ENCODE results near the gene ARMH3.

ARMH3 gene

DNA sequence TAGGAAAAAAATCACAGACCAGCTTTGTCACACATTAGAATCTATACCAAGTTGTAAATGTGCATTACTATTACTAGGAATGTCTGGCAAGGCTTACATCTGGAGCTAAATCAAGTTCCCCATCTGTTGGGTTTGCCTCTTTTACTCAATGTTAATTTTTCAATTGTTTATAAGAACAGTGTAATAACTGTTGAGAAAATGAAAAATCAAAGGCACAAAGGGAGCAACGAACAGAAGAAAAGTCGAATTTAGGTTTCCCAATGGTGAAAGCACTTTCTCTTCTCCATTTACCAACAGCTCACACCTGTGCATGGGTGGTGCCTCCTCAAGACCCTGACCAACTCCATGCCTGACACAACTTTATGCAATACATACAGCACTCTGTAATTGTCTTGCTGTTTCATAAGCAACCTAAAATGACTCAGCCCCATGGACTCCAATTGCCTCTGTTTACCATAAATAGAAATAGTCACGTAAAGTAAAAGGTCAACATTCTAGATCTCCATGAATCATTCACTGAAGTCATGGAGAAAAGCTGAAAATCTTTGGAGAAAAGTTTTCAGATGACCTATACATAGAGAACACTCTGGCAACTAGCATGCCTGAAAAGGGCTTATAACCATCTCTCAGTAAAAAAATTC lies 116.8 kb downstream of the ARMH3 start:
- no peak for DNase-seq (ENCODE audit: low read depth in 3 of 3)

DNA sequence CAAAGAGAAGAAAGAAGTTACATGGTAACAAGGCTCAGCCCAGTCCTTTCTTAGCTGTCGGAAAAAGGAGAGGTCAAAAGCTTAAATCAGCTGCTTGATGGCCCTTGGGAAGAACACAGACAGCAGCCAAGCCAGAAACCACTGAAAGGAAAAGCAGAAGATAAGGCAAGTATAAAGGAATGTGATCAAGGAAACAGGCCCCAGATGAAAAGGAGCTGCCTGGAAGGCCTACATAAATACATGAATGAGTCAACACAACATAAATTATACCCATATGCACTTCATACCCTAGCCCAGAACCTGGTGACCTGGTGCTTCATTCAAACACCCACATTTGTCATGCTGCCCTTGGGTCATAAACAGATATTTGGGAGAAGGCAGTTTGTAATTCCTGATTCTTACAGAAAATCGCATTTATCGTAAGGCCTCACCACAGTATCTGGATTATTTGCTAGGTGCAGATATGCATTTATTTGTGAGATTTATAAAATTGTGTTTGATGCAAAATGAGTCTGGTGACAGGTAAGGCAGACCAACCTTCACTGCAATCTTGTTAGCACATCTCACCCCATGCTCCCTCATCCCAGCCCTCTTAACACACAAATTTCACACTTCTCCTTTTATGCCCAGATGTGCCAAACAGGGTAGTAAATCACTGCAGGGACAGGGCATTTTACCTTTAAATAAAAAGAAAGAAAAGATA lies 117.5 kb downstream of the ARMH3 start:
- no peak for DNase-seq (ENCODE audit: low read depth in 3 of 3)

DNA sequence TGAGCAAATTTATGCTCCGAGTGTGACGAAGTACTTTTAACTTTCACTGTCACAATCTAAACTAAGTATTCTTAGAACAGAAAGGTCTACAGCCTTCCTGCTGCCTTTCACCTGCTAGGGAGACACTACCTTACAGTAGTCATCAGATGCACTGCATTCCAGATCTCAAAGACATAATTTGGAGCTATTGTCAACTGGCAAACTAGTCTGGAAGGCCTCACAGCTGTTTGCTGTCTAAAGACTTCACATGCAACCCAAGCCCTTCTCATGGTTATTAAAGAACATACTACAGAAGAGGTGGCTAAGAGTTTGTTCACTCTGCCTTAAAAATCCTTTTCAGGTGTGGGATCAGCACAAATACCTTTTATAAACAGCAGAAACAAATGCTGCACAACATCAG lies 120.5 kb downstream of the ARMH3 start:
- DNase-seq (ENCODE audit: low read depth in 3 of 3), result no peak

DNA sequence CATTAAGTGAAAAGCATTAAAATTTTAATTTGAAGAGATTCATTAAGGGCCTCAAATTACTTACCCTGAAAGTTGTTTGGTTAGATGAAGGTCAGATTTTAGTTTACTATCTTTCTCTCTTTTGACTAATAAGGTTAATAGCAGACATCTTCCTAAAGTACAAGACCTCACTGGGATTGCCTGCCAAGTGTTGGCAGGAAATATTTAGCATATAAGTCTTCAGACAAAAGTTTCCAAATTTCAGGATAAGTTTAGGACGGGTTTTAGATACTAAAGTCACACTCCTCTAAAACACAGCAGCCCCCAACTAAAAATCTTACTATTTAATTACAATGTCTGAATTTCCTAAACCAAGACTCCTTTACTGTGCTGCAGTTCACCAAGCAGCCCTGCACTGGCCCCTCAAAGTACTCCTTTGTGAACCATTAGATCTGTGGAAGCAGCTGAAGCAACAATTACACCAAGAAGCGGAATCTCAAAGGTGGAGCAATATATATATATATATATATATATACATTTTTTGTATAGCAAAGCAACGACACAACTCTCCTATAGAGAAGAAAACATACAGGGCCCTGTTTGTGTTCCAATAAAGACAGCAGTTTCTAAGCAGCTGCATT lies 121.2 kb downstream of the ARMH3 start:
- DNase-seq (ENCODE audit: low read depth in 3 of 3), result no peak

DNA sequence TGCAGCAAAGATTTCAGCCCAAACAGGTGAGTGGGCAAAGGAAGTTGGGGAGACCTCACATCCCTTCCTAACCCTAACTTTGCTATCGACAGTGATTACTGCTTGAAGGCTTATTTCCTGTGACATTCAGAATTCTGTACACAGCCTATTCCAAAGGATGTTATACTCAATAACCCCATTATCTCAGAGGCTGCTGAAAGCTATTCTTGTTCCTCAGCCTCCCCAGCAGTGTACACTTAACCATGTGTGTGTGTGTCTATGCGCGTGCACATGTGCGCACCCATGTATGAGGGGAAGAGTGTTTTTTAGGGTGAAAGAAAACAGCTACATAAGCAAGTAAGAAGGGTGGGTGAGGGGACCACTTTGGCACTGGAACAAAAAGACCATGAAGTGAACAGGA lies 122.0 kb downstream of the ARMH3 start:
- no peak for DNase-seq (ENCODE audit: low read depth in 3 of 3)

DNA sequence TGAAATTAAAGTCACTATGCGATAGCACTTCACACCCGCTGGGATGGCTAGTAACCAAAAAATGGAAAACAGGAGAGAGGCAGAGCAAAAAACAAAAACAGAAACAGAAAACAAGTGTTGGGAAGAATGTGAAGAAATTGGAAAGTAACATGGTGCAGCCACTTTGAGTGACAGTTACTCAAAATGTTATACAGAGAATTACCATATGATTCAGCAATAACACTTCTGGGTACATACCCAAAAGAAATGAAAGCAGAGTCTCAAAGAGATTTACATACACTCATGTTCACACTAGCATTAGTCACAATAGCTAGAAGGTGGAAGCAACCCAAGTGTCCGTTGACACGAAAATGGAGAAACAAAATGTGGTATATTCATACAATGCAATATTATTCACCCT lies 123.8 kb downstream of the ARMH3 start:
- DNase-seq (ENCODE audit: low read depth in 3 of 3), result no peak

DNA sequence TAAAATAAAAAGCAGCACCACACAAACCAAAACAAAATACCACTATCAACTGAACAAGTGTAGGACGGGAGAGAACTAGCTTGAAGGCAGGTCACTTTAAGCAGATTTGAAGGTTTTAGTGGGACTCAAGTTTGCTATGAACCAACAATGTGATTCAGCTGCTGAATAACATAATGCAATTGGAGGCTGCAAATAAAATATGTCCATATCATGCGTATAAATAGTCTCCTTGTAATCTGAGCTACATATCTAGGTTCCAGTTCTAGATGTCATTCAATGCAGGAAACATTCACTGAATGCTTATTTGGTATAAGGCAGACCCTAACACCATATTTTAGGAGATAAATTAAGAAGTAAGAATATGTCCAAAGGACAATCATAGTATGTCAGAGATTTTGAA lies 130.9 kb downstream of the ARMH3 start:
- DNase-seq (ENCODE audit: low read depth in 3 of 3), result no peak

DNA sequence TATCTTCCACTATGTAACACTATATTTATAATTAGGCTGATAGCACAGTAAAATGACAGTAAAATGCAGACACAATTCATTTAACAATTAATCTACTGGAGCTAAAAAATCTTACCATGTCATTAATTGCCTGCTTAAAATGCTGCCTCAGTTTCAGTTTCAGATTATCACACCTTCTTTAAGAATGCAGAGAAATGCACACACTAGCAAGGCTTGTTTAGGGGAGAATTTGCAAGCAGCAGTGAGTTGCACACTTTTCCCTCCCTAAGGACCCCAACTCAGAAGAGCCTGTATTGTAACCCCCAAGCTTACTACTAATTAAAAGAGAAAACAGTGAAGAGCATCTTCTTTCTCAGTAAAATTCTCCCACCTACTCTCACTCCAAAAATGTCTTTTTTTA lies 132.7 kb downstream of the ARMH3 start:
- DNase-seq (ENCODE audit: low read depth in 3 of 3), result no peak

DNA sequence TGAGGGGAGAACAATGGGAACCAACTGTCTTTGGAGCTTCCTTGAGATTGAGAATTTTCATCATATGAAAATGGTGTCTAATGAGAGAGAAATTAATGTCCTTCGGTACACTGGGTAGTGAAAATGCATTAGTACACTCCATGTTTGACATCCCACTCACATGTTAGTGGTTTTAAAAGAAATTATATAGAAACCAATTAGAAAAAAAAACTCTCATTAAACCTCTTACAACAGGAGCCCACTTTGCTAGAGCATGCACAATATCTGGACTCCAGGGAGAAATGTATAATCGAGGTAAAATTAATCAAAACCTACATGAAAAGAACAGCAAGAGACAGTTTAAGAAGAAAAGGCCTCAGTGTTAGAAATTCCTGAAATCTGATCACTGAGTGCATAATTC lies 133.1 kb downstream of the ARMH3 start:
- no peak for DNase-seq (ENCODE audit: low read depth in 3 of 3)

DNA sequence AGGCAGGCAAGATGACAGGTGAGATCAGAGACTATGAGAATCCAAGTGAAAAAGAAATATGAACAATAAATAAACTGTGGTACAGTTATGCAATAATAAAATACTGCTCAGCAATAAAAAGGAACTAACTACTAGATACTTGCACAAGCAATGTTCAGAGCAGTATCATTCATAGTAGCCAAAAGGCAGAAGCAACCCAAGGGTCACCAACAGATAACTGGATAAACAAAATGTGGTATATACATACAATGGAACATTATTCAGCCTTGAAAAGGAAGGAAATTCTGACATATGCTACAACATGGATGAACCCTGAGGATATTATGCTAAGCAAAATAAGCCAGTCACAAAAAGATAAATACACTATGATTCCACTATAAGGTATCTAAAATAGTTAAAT lies 135.4 kb downstream of the ARMH3 start:
- DNase-seq (ENCODE audit: low read depth in 3 of 3), result no peak

DNA sequence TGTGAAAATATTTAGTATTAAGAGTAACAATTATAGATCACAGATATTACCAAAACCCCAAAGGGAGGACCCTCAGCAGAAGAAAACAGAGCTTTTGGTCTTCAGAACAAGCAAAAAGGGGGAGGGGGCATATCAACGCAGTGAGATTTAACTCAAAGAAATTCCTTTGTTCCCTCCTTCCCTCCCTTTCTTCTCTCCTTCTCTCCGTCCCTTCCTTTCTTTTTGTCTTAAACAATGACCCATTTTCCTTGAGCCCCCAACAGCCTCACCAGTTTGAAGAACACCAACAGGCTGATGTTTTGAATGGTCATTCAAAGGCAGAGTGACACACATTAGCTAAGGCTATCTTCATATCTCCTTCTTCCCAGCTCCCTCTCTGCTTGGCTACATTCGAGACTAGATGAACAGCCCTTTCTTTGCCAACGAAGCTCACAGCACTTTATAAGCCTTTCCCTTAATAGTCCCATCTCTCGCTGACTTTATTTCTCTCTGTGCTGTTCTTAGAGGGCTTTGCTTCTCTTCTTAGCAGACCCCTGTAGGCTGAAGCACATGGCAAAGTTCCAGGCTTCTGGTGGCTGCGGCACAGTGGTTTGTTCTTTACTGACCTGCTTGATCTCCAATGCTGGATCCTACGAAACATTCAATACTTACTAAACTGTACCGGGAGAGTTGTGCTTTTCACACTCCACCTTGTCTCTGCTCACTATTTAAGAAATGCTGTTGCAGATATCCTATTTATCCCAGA lies 136.8 kb downstream of the ARMH3 start:
- DNase-seq (ENCODE audit: low read depth in 3 of 3), result no peak

DNA sequence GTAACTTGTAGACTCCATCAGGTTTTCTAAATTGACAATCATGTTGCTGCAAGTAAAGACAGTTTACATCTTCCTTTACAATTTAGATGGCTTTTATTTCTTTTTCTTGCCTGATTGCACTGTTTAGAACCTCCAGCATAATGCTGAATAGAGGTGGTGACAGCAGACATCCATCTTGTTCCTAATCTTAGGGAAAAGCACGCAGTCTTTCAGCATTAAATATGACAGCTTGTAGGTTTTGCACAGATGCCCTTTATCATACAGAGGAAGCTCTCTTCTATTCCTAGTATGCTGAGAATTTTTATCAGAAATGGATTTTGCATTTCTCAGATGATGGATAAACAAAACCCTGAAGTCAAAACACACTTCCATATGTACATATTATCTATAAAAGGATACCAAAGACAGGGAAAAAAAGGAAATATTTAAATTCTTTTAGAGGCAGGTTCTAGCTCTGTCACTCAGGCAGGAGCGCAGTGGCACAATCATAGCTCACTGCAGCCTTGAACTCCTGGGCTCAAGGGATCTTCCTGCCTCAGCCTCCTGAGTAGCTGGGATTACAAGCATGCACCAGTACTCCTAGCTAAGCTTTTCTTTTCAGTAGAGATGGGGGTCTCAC lies 143.3 kb downstream of the ARMH3 start:
- DNase-seq (ENCODE audit: low read depth in 3 of 3), result no peak

DNA sequence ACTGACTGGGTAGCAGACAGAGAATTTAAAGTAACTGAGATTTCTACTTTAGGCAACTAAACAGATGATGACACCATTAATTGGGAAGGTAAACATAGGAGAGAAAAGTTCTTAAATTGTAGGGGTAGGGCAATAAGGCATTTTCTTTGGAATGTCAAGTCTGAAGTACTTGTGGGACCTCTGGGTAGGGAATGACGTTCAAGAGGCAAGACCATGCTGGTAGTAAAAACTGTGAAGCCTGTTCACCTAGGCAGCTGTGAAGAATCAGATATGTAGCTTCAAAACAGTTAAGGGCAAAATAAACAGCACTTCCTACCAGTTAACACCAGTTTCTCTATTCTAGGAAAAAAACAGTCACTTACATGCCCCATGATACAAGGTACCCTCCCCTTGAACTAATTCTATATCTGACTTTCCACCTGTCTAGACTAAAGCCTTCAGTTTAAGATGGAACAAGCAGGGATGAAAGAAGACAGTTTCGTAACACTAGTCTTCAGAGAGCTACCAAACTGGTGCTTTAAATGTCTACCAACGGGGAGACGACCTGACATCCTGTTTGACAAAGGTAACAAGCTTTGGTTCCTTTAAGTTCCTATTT lies 149.3 kb downstream of the ARMH3 start:
- no peak for DNase-seq (ENCODE audit: low read depth in 3 of 3)

DNA sequence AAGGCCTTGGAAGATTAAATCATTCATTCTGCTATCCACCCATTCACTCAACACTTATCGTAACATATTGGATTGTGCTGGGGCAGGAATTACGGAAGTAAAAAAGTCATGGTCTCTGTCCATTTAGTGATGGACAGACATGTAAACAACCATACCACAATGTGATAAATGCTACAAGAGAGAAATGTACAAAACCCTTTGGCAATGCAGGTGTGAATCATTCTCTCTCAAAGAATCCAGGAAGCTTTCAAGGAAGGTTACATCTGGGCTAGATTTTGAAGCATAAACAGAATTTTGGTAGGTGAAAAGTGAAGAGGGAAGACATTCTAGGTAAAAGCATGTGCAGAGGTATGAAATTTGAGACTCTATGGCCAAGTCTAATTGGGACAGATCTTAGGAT lies 150.7 kb downstream of the ARMH3 start:
- no peak for DNase-seq (ENCODE audit: low read depth in 3 of 3)

DNA sequence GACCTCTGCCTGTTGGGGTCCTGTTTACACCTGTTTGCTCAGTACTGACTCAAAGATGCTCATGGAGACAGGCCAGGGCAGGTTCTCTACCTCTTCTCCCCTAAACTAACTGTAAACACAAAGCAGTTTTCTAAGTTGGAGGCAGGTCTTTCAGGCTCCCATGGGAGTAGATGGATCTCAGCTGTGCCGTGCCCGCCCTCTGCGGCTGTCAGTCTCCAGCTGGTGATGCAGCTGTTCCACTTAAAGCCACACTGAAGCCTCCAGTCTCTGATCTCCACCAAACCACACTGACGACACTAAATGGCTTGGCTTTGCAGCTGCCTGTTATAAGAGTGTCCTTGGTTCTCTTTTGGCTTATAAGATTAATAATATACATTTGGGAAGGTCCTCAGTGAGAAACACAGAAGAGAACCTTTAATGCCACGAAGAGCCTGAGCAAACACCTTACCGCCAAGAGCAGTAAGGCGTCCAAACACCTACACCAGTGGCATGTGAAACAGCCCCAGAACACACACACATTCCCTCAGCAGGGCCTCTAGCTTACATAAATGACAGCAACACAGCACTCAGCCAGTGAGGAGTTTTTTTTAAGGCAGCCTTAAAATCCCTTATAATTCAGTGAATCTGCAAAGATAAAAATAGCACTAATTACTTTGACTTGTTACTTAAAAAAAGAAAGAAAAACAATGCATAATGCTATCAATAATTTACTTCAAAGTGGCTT lies 152.0 kb downstream of the ARMH3 start:
- peak in 1 of 3 donors; percentile 5 for DNase-seq (ENCODE audit: low read depth in 3 of 3)

DNA sequence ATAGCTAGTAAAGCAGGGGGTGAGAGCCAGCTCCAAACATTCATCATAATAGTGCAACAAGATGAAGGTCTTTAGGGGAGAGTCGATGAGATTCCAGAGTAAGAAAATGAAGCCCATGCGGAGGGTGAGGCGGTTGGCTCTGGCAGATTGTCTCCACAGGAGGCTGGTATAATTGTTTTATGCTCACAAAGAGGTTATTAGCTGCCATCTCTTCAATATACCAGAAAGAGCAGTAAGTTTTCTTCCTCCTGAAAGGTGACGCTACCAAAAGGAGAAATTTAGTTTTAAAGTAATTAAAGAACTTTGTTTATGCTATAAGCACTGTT lies 153.2 kb downstream of the ARMH3 start:
- DNase-seq (ENCODE audit: low read depth in 3 of 3), result no peak

DNA sequence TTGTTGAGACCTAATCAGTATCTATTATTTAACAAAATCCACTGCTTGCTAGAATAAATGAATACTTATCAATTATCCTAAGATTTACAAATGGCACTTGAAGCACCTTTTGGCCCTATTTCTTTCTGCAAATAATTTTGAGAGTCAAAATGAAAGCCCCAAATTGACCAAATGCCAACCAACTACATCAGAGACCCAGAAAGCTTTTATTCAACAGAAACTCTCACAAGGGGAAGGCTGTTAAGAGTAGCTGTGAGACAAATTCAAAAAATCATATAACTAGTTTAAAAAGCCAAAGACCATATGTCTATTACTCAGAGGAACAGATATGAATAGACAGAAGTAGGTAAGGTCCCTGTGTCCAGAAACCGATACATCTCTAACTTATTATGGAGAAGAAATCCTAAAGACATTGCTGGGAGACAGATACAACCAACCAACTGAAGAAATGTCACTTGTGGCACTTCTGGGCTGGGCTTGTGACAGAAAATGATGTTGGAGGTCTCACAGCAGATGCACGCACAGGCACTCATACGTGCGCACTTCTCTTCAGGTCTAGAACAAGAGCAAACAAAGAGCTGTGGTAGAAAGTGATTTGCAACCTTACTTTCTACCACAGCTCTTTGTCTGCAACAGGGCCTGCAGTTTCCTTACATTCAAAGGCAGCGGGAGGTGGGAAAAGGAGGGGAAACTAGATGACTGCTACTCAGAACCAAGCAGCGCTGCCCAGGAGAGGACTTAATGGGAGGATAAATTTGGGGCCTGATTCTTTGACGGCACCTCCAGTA lies 153.7 kb downstream of the ARMH3 start:
- no peak for DNase-seq (ENCODE audit: low read depth in 3 of 3)

DNA sequence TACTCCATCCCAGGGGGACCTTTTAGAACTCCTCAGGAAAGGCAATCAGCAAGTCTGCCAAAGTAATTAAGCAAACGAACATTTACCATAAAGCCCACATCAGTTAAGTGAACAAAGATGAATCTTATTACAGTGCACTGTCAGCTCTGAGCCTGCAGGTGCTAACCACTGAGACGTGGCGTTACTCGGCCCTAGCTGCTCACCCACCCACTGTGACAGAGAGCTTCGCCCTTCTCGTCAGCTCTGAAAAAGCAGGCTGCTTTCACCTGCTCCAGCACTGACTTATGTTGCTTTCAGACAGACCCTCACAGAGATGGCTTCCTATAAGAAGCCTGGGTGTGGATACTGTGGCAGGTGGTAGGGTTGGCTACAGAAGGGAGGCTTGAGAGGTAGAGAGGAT lies 154.6 kb downstream of the ARMH3 start:
- DNase-seq (ENCODE audit: low read depth in 3 of 3), result no peak

DNA sequence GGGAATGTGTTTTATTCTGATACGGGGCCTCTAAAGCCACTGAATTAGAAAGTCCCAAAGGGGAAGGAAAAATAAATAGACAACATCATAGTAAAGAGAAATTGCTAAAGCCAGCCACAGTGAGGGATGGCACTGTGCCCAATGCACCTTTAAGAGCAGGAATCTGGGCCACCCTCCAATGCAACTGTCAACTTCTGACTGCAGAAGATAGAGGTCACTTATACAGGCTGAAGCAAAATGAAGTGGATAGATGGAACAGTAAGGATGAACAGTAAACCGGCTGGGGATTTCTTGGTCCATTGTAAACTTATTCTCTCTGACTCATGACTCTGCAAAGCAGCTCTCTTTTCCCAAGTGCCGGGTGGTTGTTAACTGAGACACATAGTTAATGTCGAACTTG lies 158.3 kb downstream of the ARMH3 start:
- DNase-seq (ENCODE audit: low read depth in 3 of 3), result no peak

DNA sequence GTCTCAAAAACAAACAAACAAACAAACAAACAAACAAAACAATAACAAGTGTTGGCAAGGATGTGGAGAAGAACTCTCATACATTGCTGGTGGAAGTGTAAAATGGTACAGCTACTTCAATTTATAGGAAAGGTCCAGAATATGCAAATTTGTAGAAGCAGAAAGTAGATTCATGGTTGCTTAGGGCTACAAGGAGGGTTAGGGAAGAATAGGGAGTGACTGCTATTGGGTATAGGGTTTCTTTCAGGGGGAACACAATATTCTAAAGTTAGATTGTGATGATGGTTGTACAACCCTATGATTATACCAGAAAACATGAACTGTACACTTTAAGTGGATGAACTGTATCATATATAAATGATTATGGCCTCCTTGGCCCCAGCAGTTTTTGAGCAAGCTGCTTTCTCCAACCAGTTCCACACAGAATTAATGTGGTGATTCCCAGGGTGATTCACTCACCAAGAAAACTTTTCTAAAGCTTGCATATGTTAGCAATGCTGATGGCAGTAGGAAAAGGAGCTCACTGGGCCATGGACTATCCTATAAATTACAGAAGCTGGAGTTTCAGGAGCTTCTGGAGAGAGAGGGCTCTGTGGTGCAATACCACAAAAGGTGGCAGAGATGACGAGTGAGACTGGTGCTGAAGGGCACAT lies 159.6 kb downstream of the ARMH3 start:
- DNase-seq (ENCODE audit: low read depth in 3 of 3), result no peak

All from stimulated activated CD4-positive, alpha-beta T cell treated with anti-CD3 and anti-CD28 coated beads, TNF-alpha, amount 100 ng/mL, for 48 hours (primary cell).